ENCODE data around the gene AP3B2.

DNA sequence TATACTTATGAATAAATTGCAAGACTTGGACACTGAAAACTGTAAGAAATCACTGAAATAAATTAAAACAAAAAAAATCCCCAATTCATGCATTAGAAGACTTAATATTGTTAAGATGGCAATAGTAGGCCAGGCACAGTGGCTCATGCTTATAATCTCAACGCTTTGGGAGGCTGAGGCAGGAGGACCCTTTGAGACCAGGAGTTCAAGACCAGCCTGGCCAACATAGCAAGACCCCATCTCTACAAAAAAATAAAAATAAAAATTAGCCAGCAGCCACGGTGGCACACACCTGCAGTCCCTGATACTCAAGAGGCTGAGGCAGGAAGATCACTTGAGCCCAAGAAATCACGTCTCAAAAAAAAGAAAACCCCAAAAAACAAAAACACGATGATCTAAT lies 98.3 kb downstream of the AP3B2 start:
- no peak for TF ChIP-seq POLR2AphosphoS5 (IDR thresholded peaks at IDR 0.05; ENCODE audit: low read depth, low read length)
- TF ChIP-seq TAF1 (IDR thresholded peaks at IDR 0.05; ENCODE audit: borderline replicate concordance, insufficient read depth, low read length): no peak
- no peak for TF ChIP-seq SIN3A (IDR thresholded peaks at IDR 0.05; ENCODE audit: borderline replicate concordance, insufficient read depth, low read length)
- TF ChIP-seq, protein P1, sequence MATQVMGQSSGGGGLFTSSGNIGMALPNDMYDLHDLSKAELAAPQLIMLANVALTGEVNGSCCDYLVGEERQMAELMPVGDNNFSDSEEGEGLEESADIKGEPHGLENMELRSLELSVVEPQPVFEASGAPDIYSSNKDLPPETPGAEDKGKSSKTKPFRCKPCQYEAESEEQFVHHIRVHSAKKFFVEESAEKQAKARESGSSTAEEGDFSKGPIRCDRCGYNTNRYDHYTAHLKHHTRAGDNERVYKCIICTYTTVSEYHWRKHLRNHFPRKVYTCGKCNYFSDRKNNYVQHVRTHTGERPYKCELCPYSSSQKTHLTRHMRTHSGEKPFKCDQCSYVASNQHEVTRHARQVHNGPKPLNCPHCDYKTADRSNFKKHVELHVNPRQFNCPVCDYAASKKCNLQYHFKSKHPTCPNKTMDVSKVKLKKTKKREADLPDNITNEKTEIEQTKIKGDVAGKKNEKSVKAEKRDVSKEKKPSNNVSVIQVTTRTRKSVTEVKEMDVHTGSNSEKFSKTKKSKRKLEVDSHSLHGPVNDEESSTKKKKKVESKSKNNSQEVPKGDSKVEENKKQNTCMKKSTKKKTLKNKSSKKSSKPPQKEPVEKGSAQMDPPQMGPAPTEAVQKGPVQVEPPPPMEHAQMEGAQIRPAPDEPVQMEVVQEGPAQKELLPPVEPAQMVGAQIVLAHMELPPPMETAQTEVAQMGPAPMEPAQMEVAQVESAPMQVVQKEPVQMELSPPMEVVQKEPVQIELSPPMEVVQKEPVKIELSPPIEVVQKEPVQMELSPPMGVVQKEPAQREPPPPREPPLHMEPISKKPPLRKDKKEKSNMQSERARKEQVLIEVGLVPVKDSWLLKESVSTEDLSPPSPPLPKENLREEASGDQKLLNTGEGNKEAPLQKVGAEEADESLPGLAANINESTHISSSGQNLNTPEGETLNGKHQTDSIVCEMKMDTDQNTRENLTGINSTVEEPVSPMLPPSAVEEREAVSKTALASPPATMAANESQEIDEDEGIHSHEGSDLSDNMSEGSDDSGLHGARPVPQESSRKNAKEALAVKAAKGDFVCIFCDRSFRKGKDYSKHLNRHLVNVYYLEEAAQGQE (IDR thresholded peaks at IDR 0.05; ENCODE audit: insufficient read depth in 1 of 2, low read depth in 2 of 2, low read length in 2 of 2): no peak
